Thymus (tissue), 11 donors: ENCODE measurements around the gene OR4D6. TPM values are rescaled to one million over a fixed set of nuclear protein-coding genes. Genes with fewer than 3 reads are reported as not detected.

ENCODE experiments used
- DNase-seq, 9 donors: peaks; one replicate each; pipeline ENCODE4 v3.0.0-alpha.2; 2013; ENCODE audit warnings: low spot score in 9 of 9, low read depth in 6 of 9, missing footprints in 1 of 9
- H3K27ac ChIP-seq, 2 donors: one replicate each; pipeline ENCODE4 v1.5.1; 2013; ENCODE audit warnings: control low read depth in 1 of 2, low read depth in 1 of 2, low read length in 1 of 2, mild to moderate bottlenecking in 1 of 2, moderate library complexity in 1 of 2
- H3K27me3 ChIP-seq, 2 donors: one replicate each; pipeline ENCODE4 v1.5.1; 2013; ENCODE audit warnings: low read length in 1 of 2; ENCODE audit not compliant: control insufficient read depth in 2 of 2, insufficient read depth in 1 of 2
- H3K36me3 ChIP-seq, 2 donors: one replicate each; pipeline ENCODE4 v1.5.1; 2013; ENCODE audit warnings: low read length in 1 of 2, mild to moderate bottlenecking in 1 of 2, moderate library complexity in 1 of 2; ENCODE audit not compliant: control insufficient read depth in 2 of 2, insufficient read depth in 2 of 2
- H3K4me1 ChIP-seq, 2 donors: one replicate each; pipeline ENCODE4 v1.5.1; 2013; ENCODE audit warnings: low read length in 2 of 2; ENCODE audit not compliant: control insufficient read depth in 2 of 2, insufficient read depth in 2 of 2
- H3K4me3 ChIP-seq, 2 donors: one replicate each; pipeline ENCODE4 v1.5.1; 2013; ENCODE audit warnings: low read length in 2 of 2, control low read depth in 1 of 2, mild to moderate bottlenecking in 1 of 2
- H3K9me3 ChIP-seq, 2 donors: one replicate each; pipeline ENCODE4 v1.5.1; 2013; ENCODE audit warnings: low read length in 1 of 2, mild to moderate bottlenecking in 1 of 2; ENCODE audit not compliant: control insufficient read depth in 2 of 2, insufficient read depth in 1 of 2
- WGBS: extraction: QIAGEN DNeasy Blood & Tissue Kit; methylation state at CpG from one replicate; pipeline ENCODE4 v1.1.7; 2013; 5-methylcytosine and 5-hydroxymethylcytosine counted together
- polyA plus RNA-seq: library from polyadenylated mRNA; stranded (reverse); fragments of 200-250 nt; gene quantifications from one replicate; pipeline ENCODE4 v1.2.3, GENCODE V29; 2013
- total RNA-seq: library from RNA; stranded (reverse); fragments of 120-200 nt; gene quantifications from one replicate; pipeline ENCODE4 v1.2.4, GENCODE V29; 2013
- donor health status: healthy.

The OR4D6 gene
- total and polyA plus RNA-seq, 2 donors = 0.05 TPM; not detected in 1

- DNase-seq = no peak
- WGBS = 74% methylated on average over 9 of the region's 9 CpGs
- Histone ChIP-seq H3K4me1 (no peaks in the 10 kb centered on the region), H3K9me3 (no peaks in the 10 kb centered on the region), H3K27ac (no peak overlapping the region), H3K27me3 (no peaks in the 10 kb centered on the region), H3K4me3 (no peak overlapping the region), H3K36me3 (no peaks in the 10 kb centered on the region)
Observed at GRCh38 chr11:59475176-59475575, 18.4 kb downstream of the OR4D6 start.

- no peaks in the 10 kb centered on the region for H3K9me3 ChIP-seq
- H3K36me3 ChIP-seq = no peaks in the 10 kb centered on the region
- H3K4me1 ChIP-seq = no peaks in the 10 kb centered on the region
- no peak overlapping the region for H3K4me3 ChIP-seq
- no peak overlapping the region for H3K27ac ChIP-seq
- no peak for DNase-seq
- H3K27me3 ChIP-seq = no peaks in the 10 kb centered on the region
Observed at GRCh38 chr11:59479906-59480305, 23.1 kb downstream of the OR4D6 start.

- Histone ChIP-seq H3K27me3 (no peaks in the 10 kb centered on the region), H3K36me3 (no peaks in the 10 kb centered on the region), H3K27ac (no peak overlapping the region), H3K9me3 (no peaks in the 10 kb centered on the region), H3K4me3 (no peak overlapping the region), H3K4me1 (no peaks in the 10 kb centered on the region)
- WGBS = 100% methylated on average over 3 of the region's 3 CpGs
- DNase-seq = no peak
Observed at GRCh38 chr11:59480359-59480758, 23.6 kb downstream of the OR4D6 start.

- H3K9me3 ChIP-seq = no peaks in the 10 kb centered on the region
- no peak overlapping the region for H3K4me3 ChIP-seq
- H3K27ac ChIP-seq = no peak overlapping the region
- DNase-seq = no peak
- H3K36me3 ChIP-seq = no peaks in the 10 kb centered on the region
- no peaks in the 10 kb centered on the region for H3K27me3 ChIP-seq
- 55% methylated on average over 1 of the region's 1 CpG for WGBS
- no peaks in the 10 kb centered on the region for H3K4me1 ChIP-seq
Observed at GRCh38 chr11:59501931-59502330, 45.2 kb downstream of the OR4D6 start.

GRCh38 chr11:59503276-59503675 lies 46.5 kb downstream of the OR4D6 start, which contains the start of gene OR4D11:
Gene OR4D11 (plus strand): TSS chr11:59503576. CDS start chr11:59503576, 0 bp downstream.
- H3K4me1 ChIP-seq = no peaks in the 10 kb centered on the region
- H3K27ac ChIP-seq = no peak within 1 kb of the TSS
- no peaks in the 10 kb centered on the region for H3K9me3 ChIP-seq
- DNase-seq = no peak
- H3K27me3 ChIP-seq = no peaks in the 10 kb centered on the region
- H3K36me3 ChIP-seq = no peaks in the 10 kb centered on the region
- H3K4me3 ChIP-seq = no peak within 1 kb of the TSS

Other genes with a start within 250 kb of the OR4D6 start
- 55.0 TPM for gene MPEG1, start 244.0 kb upstream of the OR4D6 start, total RNA-seq
- 24.6 TPM for gene MPEG1, start 244.0 kb upstream of the OR4D6 start, polyA plus RNA-seq
- gene OR5AN1, start 98.1 kb upstream of the OR4D6 start, total RNA-seq = not detected
- under 0.01 TPM for gene OR5AN1, start 98.1 kb upstream of the OR4D6 start, polyA plus RNA-seq
- gene OR5A2, start 30.5 kb upstream of the OR4D6 start, total RNA-seq = not detected
- 0.02 TPM for gene OR5A2, start 30.5 kb upstream of the OR4D6 start, polyA plus RNA-seq
- gene OR5A1, start 20.5 kb upstream of the OR4D6 start, total RNA-seq = not detected
- under 0.01 TPM for gene OR5A1, start 20.5 kb upstream of the OR4D6 start, polyA plus RNA-seq
- not detected for gene OR4D10, start 16.4 kb downstream of the OR4D6 start, total RNA-seq
- gene OR4D10, start 16.4 kb downstream of the OR4D6 start, polyA plus RNA-seq = under 0.01 TPM
- not detected for gene OR4D11, start 46.6 kb downstream of the OR4D6 start, total RNA-seq
- gene OR4D11, start 46.6 kb downstream of the OR4D6 start, polyA plus RNA-seq = not detected
- not detected for gene OR4D9, start 54.6 kb downstream of the OR4D6 start, total RNA-seq
- gene OR4D9, start 54.6 kb downstream of the OR4D6 start, polyA plus RNA-seq = 0.02 TPM
- 17.5 TPM for gene OSBP, start 158.8 kb downstream of the OR4D6 start, total RNA-seq
- gene OSBP, start 158.8 kb downstream of the OR4D6 start, polyA plus RNA-seq = 21.5 TPM
- gene PATL1, start 212.1 kb downstream of the OR4D6 start, total RNA-seq = 6.0 TPM
- gene PATL1, start 212.1 kb downstream of the OR4D6 start, polyA plus RNA-seq = 13.0 TPM